GM23338 (cell line): ENCODE measurements around the gene GPSM1.

Experiments used
- CTCF ChIP-seq, 2 experiments: fragments of 200-600 bp in 1 of 2; sonication (generic) in 1 of 2; conservative IDR thresholded peaks; 2 replicates each; pipeline versions ENCODE4 v1.5.1 to v1.6.1; 2016 to 2017; ENCODE audit warnings: antibody characterized with exemption in 2 of 2, low read depth in 2 of 2, mild to moderate bottlenecking in 2 of 2, moderate library complexity in 1 of 2
- EZH2 ChIP-seq: fragments of 200-600 bp; sonication (generic); IDR thresholded peaks from one replicate; pipeline ENCODE4 v1.8.0; 2017; ENCODE audit warnings: antibody characterized with exemption, mild to moderate bottlenecking, low read depth; ENCODE audit not compliant: unreplicated experiment
- ZNF114 ChIP-seq: fragments of 250-450 bp; sonication (Bioruptor Pico); IDR thresholded peaks from 2 replicates; pipeline ENCODE4 v1.5.0; 2020; ENCODE audit warnings: mild to moderate bottlenecking, moderate library complexity

GRCh38 chr9:136379003-136379287 is 51.6 kb downstream of the GPSM1 start:
- TF ChIP-seq ZNF114 (no peak), EZH2 (no peak), CTCF (conservative IDR thresholded peaks at IDR 0.05; ENCODE audit: low read depth in 2 of 2) (no peak)
